ENCODE measurements around the gene C1QTNF9B.

DNA sequence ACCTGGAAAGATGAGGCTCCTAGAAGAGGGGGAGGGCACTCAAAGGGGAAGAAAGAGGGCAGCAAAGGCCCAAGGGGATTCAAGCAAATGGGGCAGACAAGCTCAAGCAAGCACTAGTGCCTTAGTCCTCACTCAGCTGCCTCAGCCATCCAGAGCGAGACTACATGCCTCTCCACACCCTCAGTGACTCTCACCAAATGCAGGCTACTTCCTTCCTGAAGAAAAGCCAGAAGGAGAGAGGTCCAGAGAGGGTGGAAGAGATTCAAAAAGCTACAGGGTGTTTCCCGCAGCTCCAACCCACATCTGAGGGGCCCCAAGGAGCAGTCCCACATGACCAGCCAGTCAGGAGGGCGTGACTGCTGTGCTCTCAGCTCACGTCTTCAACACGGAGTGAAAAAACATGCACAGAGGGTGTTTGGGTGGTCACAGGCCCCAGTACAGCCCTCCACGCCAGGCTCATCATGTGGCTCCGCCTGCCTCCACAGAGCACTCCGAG lies 48.6 kb downstream of the C1QTNF9B start:
- no peak for TF ChIP-seq CTCF (conservative IDR thresholded peaks at IDR 0.05; ENCODE audit: low read depth in 2 of 2)
- TF ChIP-seq EZH2phosphoT487 (IDR thresholded peaks at IDR 0.05; ENCODE audit: unreplicated experiment) = no peak
- no peak for TF ChIP-seq EZH2 (IDR thresholded peaks at IDR 0.05; ENCODE audit: low read depth, unreplicated experiment)
- TF ChIP-seq REST (IDR thresholded peaks at IDR 0.05; ENCODE audit: unreplicated experiment) = no peak
- TF ChIP-seq ZNF114 (CRISPR knock-in tag; IDR thresholded peaks at IDR 0.05) = no peak
- TF ChIP-seq POLR2AphosphoS5 (IDR thresholded peaks at IDR 0.05; ENCODE audit: low read depth) = no peak
- TF ChIP-seq, protein P1, sequence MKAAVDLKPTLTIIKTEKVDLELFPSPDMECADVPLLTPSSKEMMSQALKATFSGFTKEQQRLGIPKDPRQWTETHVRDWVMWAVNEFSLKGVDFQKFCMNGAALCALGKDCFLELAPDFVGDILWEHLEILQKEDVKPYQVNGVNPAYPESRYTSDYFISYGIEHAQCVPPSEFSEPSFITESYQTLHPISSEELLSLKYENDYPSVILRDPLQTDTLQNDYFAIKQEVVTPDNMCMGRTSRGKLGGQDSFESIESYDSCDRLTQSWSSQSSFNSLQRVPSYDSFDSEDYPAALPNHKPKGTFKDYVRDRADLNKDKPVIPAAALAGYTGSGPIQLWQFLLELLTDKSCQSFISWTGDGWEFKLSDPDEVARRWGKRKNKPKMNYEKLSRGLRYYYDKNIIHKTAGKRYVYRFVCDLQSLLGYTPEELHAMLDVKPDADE (IDR thresholded peaks at IDR 0.05) = no peak
- no peak for TF ChIP-seq CREB1 (CRISPR knock-in tag; IDR thresholded peaks at IDR 0.05; ENCODE audit: low read depth)

Measured in GM23338 (cell line).